Measurements from ENCODE around the gene TMEM114.
"Not testable (repeated sequence)": the region's sequence is repeated elsewhere in the genome, so short reads cannot be mapped to it uniquely, and the experiment has no call there.

Gene TMEM114

GRCh38 chr16:8576141-8577004 is 13.9 kb downstream of the TMEM114 start:
- no peak for DNase-seq (ENCODE audit: low read depth in 2 of 2, low spot score in 1 of 2)

- DNase-seq (ENCODE audit: low read depth in 2 of 2, low spot score in 1 of 2) = no peak
Observed at GRCh38 chr16:8575399-8575798, 14.9 kb downstream of the TMEM114 start.

GRCh38 chr16:8572919-8573724 is 17.2 kb downstream of the TMEM114 start:
- DNase-seq (ENCODE audit: low read depth in 2 of 2, low spot score in 1 of 2) = no peak

GRCh38 chr16:8572063-8572918 is 18.0 kb downstream of the TMEM114 start:
- no peak for DNase-seq (ENCODE audit: low read depth in 2 of 2, low spot score in 1 of 2)

GRCh38 chr16:8571061-8571596 is 19.2 kb downstream of the TMEM114 start:
- DNase-seq (ENCODE audit: low read depth in 2 of 2, low spot score in 1 of 2) = no peak

- not testable (repeated sequence) for DNase-seq (ENCODE audit: low read depth in 2 of 2, low spot score in 1 of 2)
Observed at GRCh38 chr16:8570393-8570792, 19.9 kb downstream of the TMEM114 start.

- DNase-seq (ENCODE audit: low read depth in 2 of 2, low spot score in 1 of 2) = no peak
Observed at GRCh38 chr16:8569650-8570346, 20.5 kb downstream of the TMEM114 start.

- no peak for DNase-seq (ENCODE audit: low read depth in 2 of 2, low spot score in 1 of 2)
Observed at GRCh38 chr16:8568231-8568617, 22.1 kb downstream of the TMEM114 start.

- DNase-seq (ENCODE audit: low read depth in 2 of 2, low spot score in 1 of 2) = peak; percentile 30 to 45
Observed at GRCh38 chr16:8567355-8568230, 22.7 kb downstream of the TMEM114 start.

- DNase-seq (ENCODE audit: low read depth in 2 of 2, low spot score in 1 of 2) = no peak
Observed at GRCh38 chr16:8565498-8565897, 24.8 kb downstream of the TMEM114 start.

- DNase-seq (ENCODE audit: low read depth in 2 of 2, low spot score in 1 of 2) = no peak
Observed at GRCh38 chr16:8564934-8565345, 25.4 kb downstream of the TMEM114 start.

GRCh38 chr16:8563944-8564540 is 26.3 kb downstream of the TMEM114 start:
- not testable (repeated sequence) for DNase-seq (ENCODE audit: low read depth in 2 of 2, low spot score in 1 of 2)

GRCh38 chr16:8561496-8561895 is 28.8 kb downstream of the TMEM114 start:
- DNase-seq (ENCODE audit: low read depth in 2 of 2, low spot score in 1 of 2) = no peak

- DNase-seq (ENCODE audit: low read depth in 2 of 2, low spot score in 1 of 2) = no peak
Observed at GRCh38 chr16:8555400-8555799, 34.9 kb downstream of the TMEM114 start.

GRCh38 chr16:8554881-8555280 is 35.4 kb downstream of the TMEM114 start:
- no peak for DNase-seq (ENCODE audit: low read depth in 2 of 2, low spot score in 1 of 2)

- DNase-seq (ENCODE audit: low read depth in 2 of 2, low spot score in 1 of 2) = no peak
Observed at GRCh38 chr16:8554022-8554421, 36.3 kb downstream of the TMEM114 start.

- no peak for DNase-seq (ENCODE audit: low read depth in 2 of 2, low spot score in 1 of 2)
Observed at GRCh38 chr16:8552487-8553221, 37.7 kb downstream of the TMEM114 start.
